Testis (tissue), 2 donors: ENCODE data around the gene PPFIA4.

ENCODE experiments used
- CTCF ChIP-seq, 3 experiments: fragments of 450-650 bp in 2 of 3; fragments of 200-600 bp in 1 of 3; sonication (generic) in 1 of 3; IDR thresholded peaks; one replicate each; pipeline ENCODE4 v1.5.1; 2016 to 2019; ENCODE audit warnings: antibody characterized with exemption in 3 of 3, mild to moderate bottlenecking in 2 of 3, moderate library complexity in 1 of 3
- POLR2A ChIP-seq: fragments of 450-650 bp; IDR thresholded peaks from one replicate; pipeline ENCODE4 v1.6.1; 2017; ENCODE audit warnings: antibody characterized with exemption, mild to moderate bottlenecking, moderate library complexity

- TF ChIP-seq POLR2A = no peak
- no peak for TF ChIP-seq CTCF (IDR thresholded peaks at IDR 0.05)
Observed at GRCh38 chr1:203011582-203011981, 14.7 kb upstream of the PPFIA4 start.
